ENCODE data around the gene CFAP251. TPM values are rescaled to one million over a fixed set of nuclear protein-coding genes. Genes with fewer than 3 reads are reported as not detected.

CFAP251 gene
- total RNA-seq, 1 donor from 2014 or later = 2.8 TPM

DNA sequence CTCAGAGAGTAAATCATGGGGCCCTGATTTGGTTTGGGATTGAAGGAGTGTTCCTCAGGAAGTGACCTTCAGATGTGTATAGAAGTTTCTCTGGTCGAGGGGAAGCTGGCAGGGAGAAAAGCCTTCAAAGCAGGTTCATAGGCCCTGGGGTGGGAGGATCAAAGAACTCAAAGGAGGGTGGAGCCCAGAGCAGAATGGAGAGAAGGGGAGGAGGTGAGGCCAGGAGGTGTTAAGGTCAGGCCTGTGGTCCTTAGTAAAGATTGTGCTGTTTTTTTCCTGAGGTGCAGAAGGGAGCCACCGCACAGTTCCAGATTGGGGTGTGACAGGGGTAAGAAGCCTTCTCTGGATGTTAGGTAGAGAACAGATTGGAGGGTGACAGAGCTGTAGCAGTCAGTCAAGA, 9.7 kb upstream of the CFAP251 start:
- Mint-ChIP-seq H3K9me3 (ENCODE audit: unreplicated experiment) (no peaks in the 10 kb centered on the region), H3K27ac (ENCODE audit: unreplicated experiment) (no peak overlapping the region), H3K27me3 (ENCODE audit: unreplicated experiment) (peaks cover 4% of the 10 kb centered on the region), H3K36me3 (ENCODE audit: unreplicated experiment) (peaks cover 10% of the 10 kb centered on the region), H3K4me1 (ENCODE audit: low read depth, unreplicated experiment) (no peaks in the 10 kb centered on the region), H3K4me3 (ENCODE audit: unreplicated experiment) (no peak overlapping the region)
- TF ChIP-seq, protein P1, sequence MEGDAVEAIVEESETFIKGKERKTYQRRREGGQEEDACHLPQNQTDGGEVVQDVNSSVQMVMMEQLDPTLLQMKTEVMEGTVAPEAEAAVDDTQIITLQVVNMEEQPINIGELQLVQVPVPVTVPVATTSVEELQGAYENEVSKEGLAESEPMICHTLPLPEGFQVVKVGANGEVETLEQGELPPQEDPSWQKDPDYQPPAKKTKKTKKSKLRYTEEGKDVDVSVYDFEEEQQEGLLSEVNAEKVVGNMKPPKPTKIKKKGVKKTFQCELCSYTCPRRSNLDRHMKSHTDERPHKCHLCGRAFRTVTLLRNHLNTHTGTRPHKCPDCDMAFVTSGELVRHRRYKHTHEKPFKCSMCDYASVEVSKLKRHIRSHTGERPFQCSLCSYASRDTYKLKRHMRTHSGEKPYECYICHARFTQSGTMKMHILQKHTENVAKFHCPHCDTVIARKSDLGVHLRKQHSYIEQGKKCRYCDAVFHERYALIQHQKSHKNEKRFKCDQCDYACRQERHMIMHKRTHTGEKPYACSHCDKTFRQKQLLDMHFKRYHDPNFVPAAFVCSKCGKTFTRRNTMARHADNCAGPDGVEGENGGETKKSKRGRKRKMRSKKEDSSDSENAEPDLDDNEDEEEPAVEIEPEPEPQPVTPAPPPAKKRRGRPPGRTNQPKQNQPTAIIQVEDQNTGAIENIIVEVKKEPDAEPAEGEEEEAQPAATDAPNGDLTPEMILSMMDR (IDR thresholded peaks at IDR 0.05; ENCODE audit: partially characterized antibody, unreplicated experiment) = no peak
- no peak for DNase-seq

DNA sequence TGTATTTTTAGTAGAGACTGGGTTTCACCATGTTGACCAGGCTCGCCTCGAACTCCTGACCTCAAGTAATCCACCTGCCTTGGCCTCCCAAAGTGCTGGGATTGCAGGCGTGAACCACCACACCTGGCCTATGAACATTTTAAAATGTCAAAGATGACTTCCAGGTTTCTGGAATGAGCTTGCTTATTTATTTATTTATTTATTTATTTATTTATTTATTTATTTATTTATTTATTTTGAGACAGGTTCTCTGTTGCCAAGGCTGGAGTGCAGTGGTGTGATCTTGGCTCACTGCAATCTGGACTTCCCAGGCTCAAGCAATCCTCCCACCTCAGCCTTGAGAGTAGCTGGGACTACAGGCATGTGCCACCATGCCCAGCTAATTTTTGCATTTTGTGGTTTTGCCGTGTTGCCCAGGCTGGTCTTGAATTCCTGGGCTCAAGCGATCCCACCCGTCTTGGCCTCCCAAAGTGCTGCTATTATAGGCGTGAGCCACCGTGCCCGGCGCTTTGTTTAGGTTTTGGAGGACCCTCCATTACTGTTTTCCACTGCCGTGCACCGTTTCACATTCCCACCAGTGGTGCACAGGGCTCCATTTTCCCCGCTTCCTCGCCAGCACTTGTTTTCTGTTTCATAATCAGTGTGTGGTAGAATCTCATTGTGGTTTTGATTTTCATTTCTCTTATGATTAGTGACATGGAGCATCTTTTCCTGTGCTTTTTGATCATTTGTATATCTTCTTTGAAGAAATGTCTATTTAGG, 6.4 kb upstream of the CFAP251 start:
- no peak overlapping the region for H3K4me3 Mint-ChIP-seq (ENCODE audit: unreplicated experiment)

DNA sequence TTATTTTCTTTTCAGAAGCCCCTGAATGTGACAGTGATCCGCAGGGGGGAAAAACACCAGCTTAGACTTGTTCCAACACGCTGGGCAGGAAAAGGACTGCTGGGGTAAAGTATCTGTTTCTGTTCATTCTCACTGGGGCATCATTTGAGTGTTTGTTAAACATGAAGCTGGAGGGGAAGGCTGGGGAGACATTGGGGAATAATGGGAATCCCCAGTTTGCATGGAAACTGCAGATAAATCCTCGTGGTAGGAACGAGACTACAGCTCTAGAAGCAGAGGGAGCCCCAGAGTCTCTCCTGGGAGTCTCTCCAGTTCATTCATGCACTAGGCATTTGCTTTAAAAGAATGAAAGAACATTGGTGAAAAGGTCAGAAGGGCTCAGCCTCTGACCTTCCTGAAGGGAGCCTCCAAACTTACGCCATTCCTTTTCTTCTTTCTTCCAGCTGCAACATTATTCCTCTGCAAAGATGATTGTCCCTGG, 2.5 kb upstream of the CFAP251 start:
- Mint-ChIP-seq H3K27me3 (ENCODE audit: unreplicated experiment) (peaks cover 11% of the 10 kb centered on the region), H3K4me3 (ENCODE audit: unreplicated experiment) (no peak overlapping the region), H3K27ac (ENCODE audit: unreplicated experiment) (no peak overlapping the region), H3K4me1 (ENCODE audit: low read depth, unreplicated experiment) (peaks cover 21% of the 10 kb centered on the region), H3K9me3 (ENCODE audit: unreplicated experiment) (peaks cover 3% of the 10 kb centered on the region), H3K36me3 (ENCODE audit: unreplicated experiment) (no peaks in the 10 kb centered on the region)
- DNase-seq = no peak
- TF ChIP-seq, protein P1 (IDR thresholded peaks at IDR 0.05; ENCODE audit: partially characterized antibody, unreplicated experiment) = no peak

More for the DNA sequence above, 6.4 kb upstream of the CFAP251 start:
- TF ChIP-seq, protein P1 (IDR thresholded peaks at IDR 0.05; ENCODE audit: partially characterized antibody, unreplicated experiment) = no peak
- DNase-seq = no peak
- H3K27me3 Mint-ChIP-seq (ENCODE audit: unreplicated experiment) = peaks cover 6% of the 10 kb centered on the region
- H3K36me3 Mint-ChIP-seq (ENCODE audit: unreplicated experiment) = peaks cover 10% of the 10 kb centered on the region
- H3K4me1 Mint-ChIP-seq (ENCODE audit: low read depth, unreplicated experiment) = peaks cover 11% of the 10 kb centered on the region
- H3K27ac Mint-ChIP-seq (ENCODE audit: unreplicated experiment) = no peak overlapping the region
- no peaks in the 10 kb centered on the region for H3K9me3 Mint-ChIP-seq (ENCODE audit: unreplicated experiment)

DNA sequence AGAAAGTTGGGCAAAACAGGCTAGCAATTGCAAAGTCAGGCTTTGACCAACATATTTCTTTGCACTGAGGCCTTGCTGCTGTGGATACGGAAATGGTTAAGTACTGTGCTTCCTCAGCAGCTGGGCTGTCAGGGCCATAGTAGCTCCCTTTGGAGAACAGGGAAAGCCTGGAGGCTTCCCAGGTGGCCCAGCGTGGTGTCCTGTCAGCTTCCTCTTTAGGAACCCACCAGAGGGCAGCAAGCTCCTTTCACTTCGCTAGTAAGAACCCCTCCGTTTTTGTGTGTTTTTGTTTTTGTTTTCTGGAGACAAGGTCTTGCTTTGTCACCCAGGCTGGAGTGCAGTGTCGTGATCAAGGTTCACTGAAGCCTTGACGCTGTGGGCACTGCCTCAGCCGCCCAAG, 1.7 kb upstream of the CFAP251 start:
- H3K36me3 Mint-ChIP-seq (ENCODE audit: unreplicated experiment) = no peaks in the 10 kb centered on the region

DNA sequence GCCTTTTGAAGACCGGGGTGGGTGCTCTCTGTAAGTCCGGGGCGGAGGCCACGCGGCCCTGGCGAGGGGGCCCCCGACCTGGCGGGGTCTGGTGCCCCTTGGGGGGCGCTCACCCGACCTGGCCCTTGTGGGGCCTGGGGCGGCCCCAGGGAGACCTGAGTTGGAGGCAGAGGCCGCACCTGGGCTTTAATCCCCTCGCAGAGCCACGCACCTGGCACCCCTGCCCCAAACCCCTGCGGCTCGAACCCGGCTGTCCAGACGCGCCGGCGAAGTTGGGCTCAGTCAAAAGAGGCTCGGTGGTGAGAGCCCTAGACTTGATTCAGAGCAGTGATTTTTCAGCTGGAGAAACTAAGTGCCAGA, 267 bp downstream of the CFAP251 start:
- peaks cover 11% of the 10 kb centered on the region for H3K27me3 Mint-ChIP-seq (ENCODE audit: unreplicated experiment)
- H3K4me1 Mint-ChIP-seq (ENCODE audit: low read depth, unreplicated experiment) = peaks cover 24% of the 10 kb centered on the region
- H3K27ac Mint-ChIP-seq (ENCODE audit: unreplicated experiment) = no peak overlapping the region
- TF ChIP-seq, protein P1 (IDR thresholded peaks at IDR 0.05; ENCODE audit: partially characterized antibody, unreplicated experiment) = no peak
- peaks cover 3% of the 10 kb centered on the region for H3K9me3 Mint-ChIP-seq (ENCODE audit: unreplicated experiment)
- no peaks in the 10 kb centered on the region for H3K36me3 Mint-ChIP-seq (ENCODE audit: unreplicated experiment)
- peak; percentile 24 for DNase-seq
- H3K4me3 Mint-ChIP-seq (ENCODE audit: unreplicated experiment) = no peak overlapping the region

More for the DNA sequence above, 1.7 kb upstream of the CFAP251 start:
- peaks cover 11% of the 10 kb centered on the region for H3K27me3 Mint-ChIP-seq (ENCODE audit: unreplicated experiment)
- H3K9me3 Mint-ChIP-seq (ENCODE audit: unreplicated experiment) = peaks cover 3% of the 10 kb centered on the region
- no peak overlapping the region for H3K4me3 Mint-ChIP-seq (ENCODE audit: unreplicated experiment)
- no peak overlapping the region for H3K27ac Mint-ChIP-seq (ENCODE audit: unreplicated experiment)
- peaks cover 21% of the 10 kb centered on the region for H3K4me1 Mint-ChIP-seq (ENCODE audit: low read depth, unreplicated experiment)
- DNase-seq = peak; percentile 57
- TF ChIP-seq, protein P1 (IDR thresholded peaks at IDR 0.05; ENCODE audit: partially characterized antibody, unreplicated experiment) = peak; percentile 25
